ENCODE data around the gene PPIL1.
"Not testable (repeated sequence)": the region's sequence is repeated elsewhere in the genome, so short reads cannot be mapped to it uniquely, and the experiment has no call there.

The PPIL1 gene

DNA sequence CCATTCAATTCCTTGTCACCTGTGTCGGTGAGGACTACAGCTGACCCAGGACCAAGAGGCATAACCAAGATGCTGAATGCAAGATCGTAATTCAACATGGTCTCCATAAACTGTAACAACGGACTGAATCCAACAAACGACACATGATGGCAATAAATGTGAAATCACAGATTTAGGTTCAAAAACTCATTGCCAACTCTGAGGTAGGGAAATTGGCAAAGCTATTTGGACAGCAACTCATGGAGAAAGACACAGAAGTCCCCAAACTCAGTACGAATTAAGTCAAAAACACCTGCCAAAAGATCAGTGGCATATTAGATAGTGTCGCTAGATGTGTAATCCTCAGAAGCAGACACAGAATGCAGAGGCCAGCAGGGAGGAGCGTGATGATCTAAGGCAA, 60.4 kb downstream of the PPIL1 start:
- DNase-seq, result no peak

DNA sequence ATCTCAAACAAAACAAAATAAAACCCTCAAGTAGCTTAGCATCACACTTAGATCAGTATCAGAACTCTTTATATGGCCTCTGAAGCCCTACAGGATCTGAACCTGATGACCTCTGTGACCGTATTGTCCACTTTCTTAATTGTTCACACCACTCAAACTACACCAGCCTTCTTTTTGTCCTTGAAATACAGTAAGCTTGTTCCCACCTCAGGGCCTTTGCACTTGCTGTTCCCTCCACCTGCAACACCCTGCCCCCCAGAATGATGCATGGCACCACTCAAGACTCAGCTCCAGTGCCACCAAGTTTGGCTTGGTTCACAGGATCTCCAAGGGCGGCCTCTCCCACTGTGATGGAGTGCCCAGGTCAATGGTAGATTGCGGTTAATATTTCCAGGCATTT, 61.1 kb downstream of the PPIL1 start:
- DNase-seq, result no peak

DNA sequence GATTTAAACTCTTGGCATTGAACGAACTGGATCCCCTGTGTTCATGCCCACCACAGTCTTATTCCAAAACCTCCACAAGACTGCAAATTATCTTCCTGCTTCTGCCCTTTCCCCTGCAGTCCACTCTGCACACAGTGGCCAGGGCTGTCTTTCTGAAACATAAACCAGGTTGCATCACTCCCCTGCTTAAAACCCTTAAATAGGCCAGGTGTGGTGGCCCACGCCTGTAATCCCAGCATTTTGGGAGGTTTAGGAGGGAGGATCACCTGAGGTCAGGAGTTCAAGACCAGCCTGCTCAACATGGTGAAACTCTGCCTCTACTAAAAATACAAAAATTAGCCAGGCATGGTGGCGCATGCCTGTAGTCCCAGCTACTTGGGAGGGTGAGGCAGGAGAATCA, 61.6 kb downstream of the PPIL1 start:
- not testable (repeated sequence) for DNase-seq

DNA sequence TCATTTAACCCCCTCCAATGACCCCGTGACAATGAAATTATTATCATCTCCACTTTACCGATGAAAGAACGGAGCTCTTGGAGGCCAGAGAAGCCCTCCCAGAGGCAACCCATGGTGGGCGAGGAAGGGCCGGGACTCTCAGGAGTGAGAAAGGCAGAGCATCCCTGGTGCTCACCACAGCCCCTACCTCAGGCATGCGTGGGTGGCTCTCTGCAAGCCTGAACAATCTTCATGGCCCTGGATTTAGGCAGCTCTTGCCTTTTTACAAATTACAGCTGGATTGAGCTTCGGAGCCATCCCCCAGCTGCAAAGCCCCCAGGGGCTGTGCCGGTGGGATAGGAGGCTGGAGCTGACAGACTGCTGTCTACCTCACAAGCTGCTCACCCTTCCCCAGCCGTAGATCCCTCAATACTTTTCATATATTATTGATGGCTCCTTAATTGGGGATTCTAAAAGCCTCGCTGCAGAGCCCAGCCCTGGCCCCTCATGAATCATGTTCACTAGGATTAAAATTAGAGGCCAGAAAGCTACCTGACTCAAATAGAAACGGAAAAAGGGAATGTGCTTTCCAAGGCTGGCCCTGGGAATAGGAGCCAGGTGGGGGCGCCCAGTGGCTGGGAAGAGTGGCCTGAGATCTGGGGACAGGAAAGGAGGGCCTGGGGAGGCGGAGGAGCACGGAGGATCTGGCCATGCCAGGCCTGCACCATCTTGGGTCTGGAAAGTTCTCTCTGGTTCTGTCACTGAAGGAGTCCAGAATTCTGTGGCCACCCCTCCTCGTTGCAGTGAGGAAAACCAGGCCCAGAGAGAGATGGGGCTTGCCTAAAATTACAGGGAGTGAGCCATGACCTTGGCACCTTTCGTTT, 64.4 kb downstream of the PPIL1 start:
- DNase-seq, result no peak

DNA sequence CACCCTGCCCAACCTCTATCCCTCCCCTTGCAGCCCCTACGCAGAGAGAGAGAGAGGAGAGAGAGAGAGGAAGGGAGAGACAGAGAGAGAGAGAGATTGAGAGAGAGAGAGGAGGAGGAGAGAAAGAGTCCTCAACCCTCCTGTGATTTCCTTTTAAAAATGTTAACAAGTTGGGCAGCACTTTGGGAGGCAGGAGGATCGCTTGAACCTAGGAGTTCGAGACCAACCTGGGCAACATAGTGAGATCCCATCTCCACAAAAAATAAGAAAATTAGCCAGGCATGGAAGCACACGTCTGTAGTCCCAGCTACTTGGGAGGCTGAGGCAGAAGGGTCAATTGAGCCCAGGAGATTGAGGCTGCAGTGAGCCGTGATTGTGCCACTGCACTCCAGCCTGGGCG, 65.4 kb downstream of the PPIL1 start:
- no peak for DNase-seq

DNA sequence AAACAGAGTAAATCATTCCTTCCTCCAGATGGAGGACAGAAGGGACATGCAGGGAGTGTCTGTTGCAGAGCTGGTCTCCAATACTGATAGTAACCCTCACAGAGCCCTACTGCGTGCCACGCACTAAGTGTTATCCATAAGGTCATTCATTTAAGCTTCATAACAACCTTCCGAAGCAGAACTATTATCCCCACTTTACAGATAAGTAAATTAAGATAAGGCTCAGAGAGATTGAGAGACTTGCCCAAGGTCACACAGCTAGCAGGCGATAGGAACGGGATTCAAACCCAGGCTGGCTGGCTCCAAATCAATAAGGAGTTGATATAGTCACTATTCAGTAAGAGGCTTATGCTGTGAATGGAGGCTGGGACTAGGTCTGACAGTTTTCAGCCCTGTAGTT, 66.0 kb downstream of the PPIL1 start:
- DNase-seq, result no peak

DNA sequence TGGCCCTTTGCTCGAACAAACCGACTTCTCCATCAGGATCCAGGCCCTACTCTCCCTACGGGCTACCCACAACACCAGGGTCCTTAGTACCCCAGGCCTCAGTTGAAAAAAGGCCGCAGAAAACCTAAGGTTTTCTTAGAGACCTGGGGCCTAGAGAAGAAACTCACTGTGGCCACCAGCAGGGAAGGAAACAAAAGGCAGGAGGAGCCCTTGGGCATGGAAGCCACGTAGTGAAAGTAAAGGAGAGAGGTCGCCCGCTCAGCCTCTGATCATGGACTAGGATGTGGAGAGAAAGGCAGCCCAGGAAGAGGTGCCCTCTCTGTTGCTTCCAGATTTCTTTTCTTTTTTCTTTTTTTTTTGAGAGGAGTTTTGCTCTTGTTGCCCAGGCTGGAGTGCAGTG, 66.9 kb downstream of the PPIL1 start:
- DNase-seq, result no peak

DNA sequence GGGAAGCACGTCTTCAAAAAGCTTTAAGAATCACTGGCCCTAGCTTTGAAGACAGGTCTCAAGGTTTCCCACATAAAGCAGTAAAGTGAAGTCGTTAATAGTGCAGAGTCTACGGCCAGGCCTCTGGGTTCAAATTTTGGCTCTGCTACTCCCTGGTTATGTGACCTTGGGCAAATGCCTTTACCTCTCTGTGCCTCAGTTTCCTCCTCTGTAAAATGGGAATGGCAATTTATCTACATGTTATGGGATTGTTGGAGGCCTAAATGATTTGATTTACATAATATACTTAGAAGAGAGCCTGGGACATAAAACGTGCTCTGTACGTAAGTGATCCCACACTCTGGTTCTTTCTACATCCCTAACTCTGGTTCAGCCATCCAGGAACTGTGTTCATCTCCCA, 67.5 kb downstream of the PPIL1 start:
- no peak for DNase-seq

DNA sequence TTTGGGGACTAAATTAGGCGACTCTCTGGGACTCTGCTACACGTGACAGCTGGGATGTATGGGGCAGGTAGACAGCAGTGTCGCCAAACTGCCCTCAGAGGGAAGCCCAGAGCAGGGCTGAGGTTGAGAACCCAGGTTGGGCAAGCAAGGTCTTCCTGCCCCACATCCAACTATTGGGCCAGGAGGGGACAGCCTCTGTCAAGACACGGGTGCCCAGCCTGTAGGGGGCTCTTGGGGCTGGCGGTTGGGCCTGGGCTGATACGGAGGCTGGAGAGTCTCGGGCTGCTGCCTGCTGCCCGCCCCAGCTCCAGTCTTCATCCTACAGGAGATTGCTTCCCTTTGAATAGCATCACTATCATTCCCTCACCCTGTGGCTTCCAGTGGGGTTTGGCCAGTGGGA, 68.7 kb downstream of the PPIL1 start:
- no peak for DNase-seq

DNA sequence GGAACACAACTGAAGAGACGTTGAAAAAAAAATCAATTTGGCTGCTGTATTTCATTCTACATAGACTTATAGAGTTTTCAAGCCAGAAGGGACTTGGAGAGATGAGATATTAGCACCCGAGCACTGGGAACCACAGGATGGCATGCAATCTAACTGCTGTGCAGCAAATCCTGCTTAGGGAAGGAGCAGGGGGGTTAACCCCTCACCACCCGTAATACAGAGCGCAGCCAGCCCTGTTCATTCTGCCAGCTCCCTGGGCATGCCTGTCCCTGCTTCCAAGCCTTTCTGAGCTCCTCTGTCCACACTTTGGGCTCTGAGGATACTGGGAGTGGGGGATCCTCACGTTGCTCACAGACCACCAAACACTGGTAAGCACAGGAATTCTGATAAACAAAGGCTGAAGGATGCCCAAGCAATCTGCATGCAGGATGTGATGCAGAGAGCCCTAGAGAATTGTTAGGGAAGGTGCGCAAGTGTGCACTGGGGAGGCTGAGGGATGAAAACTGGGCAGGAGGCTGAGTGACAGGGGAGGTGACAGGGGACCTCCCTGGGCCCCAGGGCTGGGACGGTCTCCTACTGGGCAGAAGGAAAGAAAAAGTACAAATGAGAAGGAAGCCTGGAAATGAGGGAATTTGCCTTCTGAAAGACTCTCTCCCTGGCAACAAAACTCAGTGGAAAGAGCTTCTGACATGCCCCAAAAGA, 69.4 kb downstream of the PPIL1 start:
- DNase-seq, result no peak
